ENCODE data around the gene TMEM91. TPM values are rescaled to one million over a fixed set of nuclear protein-coding genes. Genes with fewer than 3 reads are reported as not detected.
A peak's percentile ranks its signal among the peaks of the same experiment; 100 is the strongest.

The TMEM91 gene
- total RNA-seq, 1 donor, result 2.6 TPM

GRCh38 chr19:41357746-41358145 is 18.6 kb upstream of the TMEM91 start:
- TF ChIP-seq CTCF (IDR thresholded peaks at IDR 0.05; ENCODE audit: insufficient read depth, low read depth, low read length), result no peak
- no peak for DNase-seq (ENCODE audit: low read depth)

GRCh38 chr19:41359741-41360140 is 16.6 kb upstream of the TMEM91 start:
- TF ChIP-seq CTCF (IDR thresholded peaks at IDR 0.05; ENCODE audit: insufficient read depth, low read depth, low read length), result no peak
- DNase-seq (ENCODE audit: low read depth), result no peak
- H3K4me3 ChIP-seq (ENCODE audit: low read depth, low read length), result no peak overlapping the region

More at GRCh38 chr19:41357746-41358145, 18.6 kb upstream of the TMEM91 start:
- H3K4me3 ChIP-seq (ENCODE audit: low read depth, low read length), result no peak overlapping the region

- H3K4me3 ChIP-seq (ENCODE audit: low read depth, low read length), result no peak overlapping the region
- no peak for TF ChIP-seq CTCF (IDR thresholded peaks at IDR 0.05; ENCODE audit: insufficient read depth, low read depth, low read length)
- no peak for DNase-seq (ENCODE audit: low read depth)
Measured at GRCh38 chr19:41362143-41362847, 14.0 kb upstream of the TMEM91 start.

- no peak for DNase-seq (ENCODE audit: low read depth)
- peak overlapping the region; percentile 81 for H3K4me3 ChIP-seq (ENCODE audit: low read depth, low read length)
- TF ChIP-seq CTCF (IDR thresholded peaks at IDR 0.05; ENCODE audit: insufficient read depth, low read depth, low read length), result no peak
Measured at GRCh38 chr19:41363371-41363752, 13.0 kb upstream of the TMEM91 start.

GRCh38 chr19:41363753-41364523 is 12.4 kb upstream of the TMEM91 start, which contains the start of gene B9D2:
TSS of gene B9D2 (minus strand) at chr19:41364149. CDS start at chr19:41363519, 630 bp downstream.
- no peak for TF ChIP-seq CTCF (IDR thresholded peaks at IDR 0.05; ENCODE audit: insufficient read depth, low read depth, low read length)

GRCh38 chr19:41364524-41365391 is 11.6 kb upstream of the TMEM91 start:
- DNase-seq (ENCODE audit: low read depth), result peak; percentile 33
- no peak for TF ChIP-seq CTCF (IDR thresholded peaks at IDR 0.05; ENCODE audit: insufficient read depth, low read depth, low read length)
- H3K4me3 ChIP-seq (ENCODE audit: low read depth, low read length), result peak overlapping the region; percentile 81

More at GRCh38 chr19:41363753-41364523, 12.4 kb upstream of the TMEM91 start, which contains the start of gene B9D2:
- DNase-seq (ENCODE audit: low read depth), result peak; percentile 98
- peak within 1 kb of the TSS; percentile 81 for H3K4me3 ChIP-seq (ENCODE audit: low read depth, low read length)

Measured in fibroblast of villous mesenchyme (primary cell).